HG03103 (cell line): ENCODE measurements around the gene HDAC4.

Experiments
- ATAC-seq: cut with Tn5 transposase; IDR thresholded peaks from one replicate; pipeline ENCODE4 v1.9.1; 2021; ENCODE audit warnings: low read depth; ENCODE audit not compliant: unreplicated experiment

The HDAC4 gene

DNA sequence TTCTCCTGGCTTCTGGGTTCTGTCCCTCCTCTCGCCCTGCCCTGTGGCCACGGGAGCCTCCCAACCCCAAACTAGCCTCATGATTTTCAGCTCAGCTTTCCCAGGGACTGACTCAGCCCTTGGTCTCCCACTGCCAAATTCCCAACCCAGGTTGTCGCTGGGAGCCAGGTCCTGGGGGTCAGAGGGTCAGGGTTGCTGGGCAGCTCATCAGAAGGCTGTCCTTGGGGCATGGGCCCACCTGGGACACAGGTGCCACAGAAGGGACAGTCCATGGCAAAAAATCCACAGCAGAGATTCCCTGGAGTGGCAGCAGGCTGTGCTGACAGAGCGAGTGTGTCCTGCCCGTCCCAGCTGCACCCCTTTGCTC lies 372.6 kb downstream of the HDAC4 start:
- ATAC-seq = no peak

DNA sequence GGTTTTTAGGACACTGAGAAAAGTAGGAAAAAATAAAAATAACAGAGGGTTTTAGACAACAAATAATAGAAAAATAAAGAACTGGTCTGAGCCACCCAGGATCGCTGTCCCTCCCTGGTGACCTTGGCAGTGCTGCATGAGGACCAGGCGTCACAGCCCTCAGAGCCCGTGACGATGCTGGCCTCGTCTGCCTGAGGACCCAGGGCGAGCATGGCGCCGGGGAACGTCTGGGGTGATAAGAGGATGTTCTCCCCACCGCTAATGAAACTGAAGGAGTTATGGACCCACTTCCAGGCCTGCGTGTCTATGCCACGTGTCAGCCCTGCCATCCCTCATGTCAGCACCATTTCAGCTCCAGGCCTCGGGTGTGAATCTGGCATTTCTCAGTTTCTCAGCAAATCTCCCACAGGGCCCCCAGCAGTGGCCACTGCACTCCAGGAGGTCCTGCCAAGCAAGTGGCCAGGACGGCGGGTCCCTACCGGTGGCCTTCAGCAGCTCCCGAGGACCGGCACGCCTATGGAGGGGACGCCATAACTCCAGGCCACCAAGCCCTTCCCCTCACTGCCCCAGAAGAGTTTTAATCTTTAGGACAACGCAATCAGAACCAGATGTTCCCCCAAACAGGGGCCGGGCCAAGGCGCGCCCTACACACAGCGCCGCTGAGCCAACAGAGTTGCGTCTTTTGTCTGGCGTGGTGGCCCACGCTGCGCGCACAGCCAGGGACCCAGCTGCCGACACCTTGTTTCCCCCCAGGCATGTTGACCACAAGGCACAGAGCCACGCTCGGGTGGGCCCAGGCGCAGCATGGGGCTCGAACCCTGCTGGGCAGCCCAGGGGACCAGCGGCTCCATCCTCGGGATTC lies 373.2 kb downstream of the HDAC4 start:
- ATAC-seq = no peak

DNA sequence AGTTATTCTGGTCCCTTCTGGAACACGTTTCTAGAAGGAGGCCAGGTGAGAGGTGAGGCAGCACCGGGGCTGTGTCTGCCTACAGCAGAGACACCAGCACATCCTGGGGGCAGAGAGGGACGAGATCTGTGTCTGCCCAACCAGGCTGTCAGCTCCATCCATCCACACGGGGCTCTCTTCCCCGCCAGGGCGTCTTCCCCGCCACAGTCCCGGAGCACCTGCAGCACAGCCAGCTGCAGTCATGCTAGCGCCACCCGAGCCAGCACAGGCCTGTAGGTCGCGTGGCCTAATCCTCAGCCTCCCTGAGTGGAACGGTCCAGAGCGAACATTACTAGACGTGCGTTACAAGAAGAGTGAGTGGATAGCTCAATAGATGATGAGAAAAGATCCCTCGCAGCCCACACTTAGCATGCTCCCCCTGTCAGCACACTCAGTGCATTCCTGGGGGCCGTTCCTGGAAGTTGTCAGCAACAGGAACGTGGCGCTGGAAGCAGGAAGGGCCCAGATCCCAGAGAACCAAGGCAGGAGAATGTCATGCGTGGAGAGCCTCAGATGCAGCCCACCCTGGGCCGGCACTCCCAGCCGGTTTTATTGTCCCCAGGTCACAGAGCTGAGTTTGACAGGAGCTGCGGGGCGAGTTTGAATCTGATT lies 374.0 kb downstream of the HDAC4 start:
- no peak for ATAC-seq

DNA sequence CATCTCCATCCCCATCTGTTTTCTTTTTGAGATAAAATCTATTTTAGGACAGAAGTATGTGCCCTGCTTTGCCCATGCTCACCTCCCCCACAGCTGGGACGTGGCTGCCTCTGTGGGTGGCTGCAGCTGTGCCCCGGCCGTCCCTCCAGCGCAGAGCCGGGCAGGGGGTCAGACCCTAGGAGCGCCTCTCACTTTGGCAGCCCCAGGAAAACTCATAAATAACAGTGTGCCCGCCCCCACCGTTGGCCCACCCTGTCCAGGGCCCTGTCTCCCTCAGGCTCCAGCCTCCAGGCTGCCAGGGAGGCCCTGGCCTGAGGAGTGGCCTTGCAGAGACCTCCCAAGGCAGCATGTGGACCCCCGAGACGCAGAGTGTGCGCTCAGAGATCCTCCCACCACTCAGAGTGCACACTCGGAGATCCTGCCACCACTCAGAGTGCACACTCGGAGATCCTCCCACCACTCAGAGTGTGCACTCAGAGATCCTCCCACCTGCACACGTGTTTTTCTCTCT lies 374.8 kb downstream of the HDAC4 start:
- no peak for ATAC-seq

DNA sequence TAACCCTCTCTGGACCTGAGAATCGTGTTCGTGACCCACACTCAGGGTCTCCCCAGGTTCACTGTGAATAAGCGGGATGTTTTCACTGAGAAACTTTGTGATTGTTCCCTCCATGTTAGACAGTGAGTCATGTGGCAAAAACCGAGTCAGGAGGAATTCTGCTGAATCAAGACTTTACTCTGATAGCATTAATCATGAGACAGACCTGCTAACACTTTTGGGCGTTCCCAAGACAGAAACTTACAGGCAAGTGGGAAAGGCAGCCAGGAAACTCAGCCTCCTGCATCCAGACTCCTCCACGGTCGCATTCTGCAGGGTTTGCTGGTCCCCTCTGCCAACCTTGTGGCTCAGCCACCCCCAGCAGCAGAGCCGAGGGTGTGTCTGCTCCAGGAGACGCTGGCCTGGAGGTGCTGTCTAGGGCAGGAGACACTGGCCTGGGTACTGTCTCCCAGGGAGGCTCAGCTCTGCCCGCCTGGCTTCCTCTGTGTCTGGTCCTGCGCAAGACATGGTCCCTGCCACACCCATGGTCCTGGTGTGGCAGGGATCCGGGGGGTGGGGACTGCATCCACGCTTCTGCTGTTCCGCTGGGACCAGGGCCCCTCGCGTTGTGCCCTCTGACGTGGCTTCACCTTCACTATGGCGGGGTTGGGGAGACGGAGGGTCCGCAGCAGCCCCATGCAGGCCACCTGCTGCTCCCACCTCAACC lies 375.6 kb downstream of the HDAC4 start:
- no peak for ATAC-seq

DNA sequence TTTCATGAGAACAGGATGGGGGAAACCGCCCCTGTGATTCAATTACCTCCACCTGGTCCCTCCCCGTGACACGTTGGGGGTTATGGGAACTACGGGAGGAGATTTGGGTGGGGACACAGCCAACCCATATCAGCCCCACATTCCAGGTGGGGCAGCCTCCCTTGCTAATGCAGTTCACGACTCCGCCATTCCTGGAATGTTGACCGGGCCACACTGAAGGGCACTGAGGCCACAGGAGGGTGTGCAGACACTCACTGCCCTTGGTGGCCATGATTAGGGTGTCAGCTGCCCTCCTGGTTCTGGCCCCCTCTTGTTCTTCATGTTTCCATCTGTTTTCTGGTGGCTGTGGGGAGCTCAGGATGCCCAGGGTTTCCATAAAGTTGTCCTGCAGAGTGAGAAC lies 376.6 kb downstream of the HDAC4 start:
- no peak for ATAC-seq

DNA sequence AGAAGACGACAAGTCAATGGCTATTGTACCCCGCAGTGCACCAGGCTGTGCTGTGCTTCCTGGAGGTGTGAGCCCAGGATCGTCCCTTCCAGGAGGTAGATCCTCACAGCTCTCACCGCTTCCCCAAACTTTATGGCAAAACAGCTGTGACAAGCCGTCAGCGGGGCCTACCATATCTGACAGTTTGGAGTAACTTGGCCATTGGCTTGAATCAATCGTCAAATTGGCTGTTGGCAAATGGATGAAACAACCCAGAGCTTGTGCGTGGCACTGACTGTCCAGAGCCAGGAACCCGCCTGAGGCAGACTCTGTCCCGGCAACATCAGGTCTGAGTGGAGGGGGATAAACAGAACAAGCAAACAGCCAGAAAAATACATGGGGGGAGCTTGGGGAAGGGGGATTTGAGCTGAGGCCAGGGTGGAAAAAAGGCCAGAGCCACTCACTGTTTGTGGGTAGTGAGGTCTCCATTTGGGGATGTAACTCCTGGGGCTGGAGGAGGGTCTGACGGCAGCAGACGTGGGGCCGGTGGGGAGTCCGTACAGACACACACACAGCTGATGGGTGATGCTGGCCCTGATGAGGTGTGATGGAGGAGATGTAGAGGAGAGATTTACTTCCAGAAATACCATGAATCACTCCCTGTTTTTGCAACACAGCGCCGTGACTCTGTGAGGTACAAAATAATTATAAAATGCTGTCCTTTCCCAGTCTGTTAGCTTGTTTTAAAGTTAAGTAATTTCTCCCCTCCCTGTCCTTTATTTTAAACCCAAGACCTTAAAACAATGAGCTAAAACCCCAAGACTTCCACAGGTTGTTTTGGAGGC lies 378.2 kb downstream of the HDAC4 start:
- no peak for ATAC-seq

DNA sequence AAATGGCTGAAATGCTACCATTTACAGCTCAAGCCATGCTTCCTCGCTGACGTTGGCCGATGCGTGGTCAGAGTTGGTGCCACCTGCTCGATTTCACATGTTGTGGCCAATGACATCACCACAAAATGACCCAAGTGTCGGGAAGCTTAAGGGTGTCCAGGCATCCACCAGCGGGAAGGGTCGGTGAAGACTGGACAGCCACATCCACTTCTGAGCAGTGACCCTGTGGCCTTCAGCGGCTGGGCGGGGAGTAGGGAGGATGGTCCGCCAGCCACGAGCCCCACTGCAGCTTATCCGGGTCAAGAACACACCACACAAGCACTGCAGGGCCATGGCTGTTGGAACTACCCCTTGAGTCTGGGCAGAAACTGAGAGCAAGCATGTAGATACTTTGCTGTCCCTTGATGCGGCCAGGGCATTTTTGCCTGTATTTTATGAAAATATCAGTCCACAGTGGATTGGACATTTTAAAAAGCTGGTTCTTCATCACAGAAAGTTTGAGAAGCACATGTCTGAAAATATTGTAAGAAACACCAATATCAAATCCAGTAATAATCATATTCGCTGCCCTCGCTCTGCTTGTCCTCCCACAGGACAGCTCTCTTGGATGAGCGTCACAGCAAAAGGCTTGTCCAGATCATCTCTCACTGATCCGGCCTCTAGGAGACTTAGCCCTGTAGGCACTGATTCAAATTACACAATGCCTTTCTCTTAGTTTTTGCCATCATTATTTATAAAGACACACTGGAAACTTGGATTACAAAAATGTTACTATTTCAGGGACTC lies 379.0 kb downstream of the HDAC4 start:
- no peak for ATAC-seq

DNA sequence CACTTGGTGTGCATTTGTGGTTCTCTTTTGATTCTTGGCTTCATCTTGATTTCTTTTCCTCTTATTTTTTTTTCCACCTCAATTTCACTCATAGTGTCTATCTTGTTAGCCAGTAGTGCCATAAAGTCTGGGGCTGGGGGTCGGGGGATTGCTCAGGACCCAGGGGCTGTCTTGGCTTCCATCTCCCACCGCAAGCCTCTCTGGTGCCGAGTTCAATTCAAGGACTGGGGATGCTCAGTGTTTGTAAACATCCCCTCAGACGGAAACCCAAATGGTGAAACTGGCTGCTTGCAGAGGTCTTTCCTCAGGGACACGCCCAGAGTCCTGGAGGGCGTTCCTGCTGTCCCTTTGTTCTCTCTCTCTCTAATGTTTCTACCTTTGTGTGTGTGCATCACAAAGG lies 379.6 kb downstream of the HDAC4 start:
- ATAC-seq = no peak

DNA sequence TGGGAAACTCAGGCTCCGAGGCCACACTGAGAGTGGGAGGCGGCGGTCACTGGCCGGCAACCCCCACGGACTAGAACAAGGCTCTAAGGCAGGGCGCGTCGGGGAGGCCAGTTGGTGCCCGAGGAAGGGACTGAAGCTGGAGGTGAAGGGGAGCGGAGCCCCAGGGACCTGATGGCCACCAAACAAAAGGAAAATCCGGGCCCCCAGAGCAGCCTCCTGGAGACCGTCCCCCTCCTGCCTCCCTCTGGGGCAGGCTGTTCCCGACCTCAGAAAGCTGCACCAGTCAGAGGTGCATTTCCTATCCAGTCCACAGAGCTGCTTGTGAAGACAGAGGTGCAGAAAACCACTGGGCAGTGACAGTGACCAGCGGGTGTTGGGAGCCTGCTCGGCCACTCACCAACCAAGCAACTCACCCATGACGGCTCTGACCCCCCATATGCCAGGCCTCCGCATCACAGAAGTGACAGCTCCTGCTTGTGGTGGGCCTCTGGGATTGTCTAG lies 380.2 kb downstream of the HDAC4 start:
- no peak for ATAC-seq

DNA sequence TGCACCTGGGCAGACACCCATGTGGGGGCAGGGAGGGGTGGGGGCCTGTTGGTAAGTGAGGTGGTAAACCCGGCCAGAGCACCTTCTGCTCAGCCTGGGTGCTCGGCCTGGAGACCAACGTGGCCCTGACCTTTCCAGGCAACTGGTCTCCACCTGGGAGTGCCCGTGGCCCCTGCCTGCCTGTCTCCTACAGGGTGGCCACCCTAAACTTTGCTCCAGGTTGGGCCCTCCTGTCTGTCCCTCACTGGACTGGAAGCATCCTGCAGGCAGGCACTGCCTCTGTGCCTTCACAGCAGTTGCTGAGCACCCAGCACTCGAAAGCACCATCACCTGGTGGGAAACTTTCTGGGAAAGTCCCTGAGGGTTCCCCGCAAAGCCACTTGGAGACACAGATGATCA lies 381.6 kb downstream of the HDAC4 start:
- ATAC-seq = no peak

DNA sequence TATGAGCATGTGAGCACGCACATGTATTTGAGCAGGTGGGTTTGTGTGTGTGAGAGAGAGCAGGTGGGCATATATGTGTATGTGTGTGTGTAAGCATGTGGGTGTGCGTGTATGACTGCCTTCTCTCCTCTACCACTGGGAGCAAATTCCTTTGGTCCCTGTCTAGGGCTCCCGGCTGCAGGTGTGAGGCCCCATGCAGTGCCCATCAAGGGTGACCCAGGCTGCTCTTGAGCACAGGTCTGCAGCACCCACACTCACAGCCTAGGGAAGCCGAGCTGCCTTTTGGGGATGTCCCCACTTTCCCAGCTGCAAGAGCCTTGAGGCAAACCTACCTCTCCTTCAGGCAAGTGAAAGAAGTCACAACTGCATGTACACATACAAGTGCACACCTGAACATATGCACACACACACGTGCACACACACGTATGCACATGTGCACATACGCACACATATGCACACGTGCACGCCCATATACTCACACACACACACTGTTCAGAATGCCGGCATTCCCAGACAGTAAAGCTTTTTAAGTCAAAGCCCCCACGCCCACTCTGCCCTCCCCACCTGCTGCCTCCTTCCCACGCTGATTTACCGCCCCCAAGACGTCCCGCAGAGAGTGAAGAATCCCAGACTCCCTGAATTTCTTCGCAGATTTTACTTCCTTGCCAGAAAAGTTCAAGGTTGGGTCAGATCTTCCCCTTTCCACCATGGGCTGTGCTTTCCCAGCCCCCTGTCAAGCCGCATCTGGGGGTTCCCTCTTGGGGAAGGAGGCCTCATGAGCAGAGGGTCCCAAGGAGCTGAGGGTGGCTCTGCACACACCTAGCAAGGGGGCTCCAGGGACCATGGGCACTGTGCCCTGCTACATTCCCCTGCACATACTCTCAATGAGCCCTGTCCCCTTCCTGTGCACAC lies 382.3 kb downstream of the HDAC4 start:
- ATAC-seq = no peak

DNA sequence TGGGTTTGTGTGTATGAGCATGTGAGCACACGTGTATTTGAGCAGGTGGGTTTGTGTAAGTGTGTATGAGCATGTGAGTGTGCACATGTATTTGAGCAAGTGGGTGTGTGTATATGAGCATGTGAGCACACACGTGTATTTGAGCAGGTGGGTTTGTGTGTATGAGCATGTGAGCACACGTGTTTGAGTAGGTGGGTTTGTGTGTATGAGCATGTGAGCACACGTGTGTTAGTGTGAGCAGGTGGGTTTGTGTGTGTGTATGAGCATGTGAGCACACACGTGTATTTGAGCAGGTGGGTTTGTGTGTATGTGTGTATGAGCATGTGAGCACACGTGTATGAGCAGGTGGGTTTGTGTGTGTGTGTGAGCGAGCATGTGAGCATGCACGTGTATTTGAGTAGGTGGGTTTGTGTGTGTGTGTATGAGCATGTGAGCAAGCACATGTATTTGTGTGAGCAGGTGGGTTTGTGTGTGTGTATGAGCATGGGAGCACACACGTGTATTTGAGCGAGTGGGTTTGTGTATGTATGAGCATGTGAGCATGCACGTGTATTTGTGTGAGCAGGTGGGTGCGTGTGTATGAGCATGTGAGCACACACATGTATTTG lies 383.2 kb downstream of the HDAC4 start:
- ATAC-seq = no peak

DNA sequence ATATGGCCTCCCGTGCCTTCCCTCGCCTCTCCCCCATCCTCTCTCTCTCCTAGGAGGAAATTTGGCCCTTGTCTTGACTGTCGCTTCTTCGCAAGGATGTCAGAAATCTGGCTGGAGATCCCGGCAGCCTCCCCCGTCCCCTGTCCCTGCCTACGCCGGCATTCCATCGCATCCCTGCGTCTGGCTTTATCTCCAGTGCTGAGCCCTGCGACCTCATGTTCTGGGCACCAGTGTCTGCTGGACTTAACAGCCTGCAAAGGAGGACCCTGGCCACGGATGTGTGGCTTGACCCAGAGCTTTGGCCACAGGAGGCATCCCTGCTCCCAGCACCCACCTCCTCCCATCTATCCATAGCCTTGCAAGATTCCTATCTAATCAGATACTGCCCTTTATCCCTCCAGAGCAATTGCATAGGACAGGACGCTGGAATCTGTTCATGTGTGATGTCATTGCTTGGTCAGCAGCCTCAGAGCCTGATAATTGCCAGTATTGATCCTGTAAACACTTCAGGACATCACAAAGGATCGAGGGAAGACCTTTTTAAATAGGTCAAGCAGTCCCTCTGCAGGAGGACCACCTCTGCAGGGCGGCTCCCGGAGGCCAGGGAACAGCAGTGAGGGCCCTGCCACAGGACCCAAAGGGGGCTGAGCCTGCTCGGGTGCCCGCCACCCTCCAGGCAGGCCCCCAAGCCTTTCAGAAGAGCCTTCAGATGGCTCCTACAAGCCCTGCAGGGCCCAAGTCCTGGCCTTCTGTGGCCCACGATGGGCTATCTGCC lies 384.7 kb downstream of the HDAC4 start:
- ATAC-seq = no peak

DNA sequence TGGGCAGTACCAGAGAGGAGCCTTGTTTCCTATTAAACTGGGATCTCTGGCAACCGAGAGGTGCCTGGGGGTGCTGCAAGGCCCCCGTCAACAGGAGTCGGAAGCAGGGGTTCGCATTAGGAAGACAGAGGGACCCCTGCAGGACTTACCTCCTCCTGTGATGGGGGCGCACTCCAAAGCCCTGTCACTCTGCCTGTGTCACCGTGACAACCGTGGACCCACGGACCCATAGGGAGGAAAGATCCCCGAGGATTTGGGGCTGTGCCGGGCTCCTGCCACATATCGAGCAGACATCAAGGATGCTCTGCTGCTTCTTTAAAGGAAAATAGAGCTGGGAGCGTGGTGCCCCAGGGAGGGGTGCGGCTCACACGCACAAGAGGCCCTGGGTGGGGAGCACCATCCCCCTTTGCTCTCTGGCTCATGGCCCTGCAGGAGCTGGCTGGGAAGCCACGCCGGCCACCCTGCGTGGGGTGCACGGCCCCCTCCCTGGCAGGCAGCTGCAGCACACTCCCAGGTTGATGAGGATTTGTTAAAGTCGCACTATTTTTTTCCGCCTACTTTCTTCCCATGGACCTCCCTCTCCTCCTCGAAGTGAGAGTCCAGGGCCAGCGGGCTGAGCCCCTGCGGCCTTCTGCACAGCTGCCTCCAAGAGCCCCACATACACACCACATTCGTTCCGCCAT lies 385.5 kb downstream of the HDAC4 start:
- ATAC-seq = no peak

DNA sequence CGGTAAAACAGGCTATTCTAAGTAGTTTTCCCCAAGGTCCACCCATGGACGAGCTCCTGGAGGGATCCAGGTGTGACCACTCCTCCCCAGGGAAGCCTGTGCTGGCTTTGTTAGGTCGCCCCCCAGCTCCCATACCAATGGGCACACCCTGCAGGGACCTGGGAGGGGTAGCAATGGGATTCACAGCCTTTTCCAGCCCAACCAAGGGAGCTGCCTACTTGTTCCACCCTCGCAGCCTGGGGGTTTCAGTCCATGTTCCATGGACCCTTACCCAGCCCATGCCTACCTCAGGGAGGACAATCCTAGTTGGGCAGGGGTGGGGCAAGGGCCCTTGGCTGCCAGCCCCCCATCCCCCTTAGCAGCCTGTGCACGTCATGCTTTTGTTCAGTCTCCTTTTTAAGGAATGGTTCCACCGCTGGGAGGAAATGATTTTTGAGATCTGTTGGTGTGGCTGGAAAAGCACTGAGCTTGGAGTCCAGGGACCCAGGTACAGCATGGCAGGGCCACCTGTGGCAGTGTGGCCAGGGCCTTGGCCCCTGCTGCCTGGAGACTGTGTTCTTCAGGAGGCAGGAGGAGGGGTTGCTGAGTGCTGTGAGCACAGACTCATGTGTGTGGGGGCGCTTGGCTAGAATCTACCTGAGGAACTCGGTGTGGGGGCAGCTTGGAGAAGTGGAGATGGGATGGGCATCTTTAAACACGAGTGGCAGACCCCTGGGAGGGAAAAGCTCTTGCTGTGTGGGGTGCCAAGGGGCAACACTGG lies 386.2 kb downstream of the HDAC4 start:
- ATAC-seq = no peak
